A549 (cell line): ENCODE data around the gene COQ9. TPM values are rescaled to one million over a fixed set of nuclear protein-coding genes. Genes with fewer than 3 reads are reported as not detected.

Experiments
- ATAC-seq, 2 experiments: fragments of 200-7000 bp in 1 of 2; fragments of >200 bp in 1 of 2; cut with Nextera tagmentation in 1 of 2; cut with Tn5 transposase in 1 of 2; 3 replicates each; pipeline versions ENCODE4 v1.8.0 to v1.9.1; 2018 to 2020; ENCODE audit warnings: mild to moderate bottlenecking in 1 of 2, moderate library complexity in 1 of 2
- CTCF ChIA-PET: fragments of 300-600 bp; sonication (Branson Sonifier 250); formaldehyde crosslinking; extraction: SDS; loops from one replicate; lab custom pipeline; 2021; ENCODE audit warnings: antibody characterized with exemption, inconsistent platforms; lab: Yijun Ruan, JAX
- POLR2A ChIA-PET: fragments of 350-600 bp; formaldehyde crosslinking; extraction: SDS; loops from one replicate; lab custom pipeline; 2021; ENCODE audit warnings: antibody characterized with exemption, inconsistent platforms; lab: Yijun Ruan, JAX
- DNase-seq, 2 experiments: peaks; one replicate each; pipeline versions ENCODE4 v3.0.0 to v3.0.0-alpha.2; 2011 to 2016; ENCODE audit warnings: low read depth in 1 of 2, low spot score in 1 of 2
- FAIRE-seq: peaks from 2 replicates; lab custom pipeline; 2011; peaks lifted over from hg19 to GRCh38; lab: Jason Lieb, UNC
- H3K27ac ChIP-seq, 2 experiments: fragments of >200 bp; sonication (Bioruptor Twin); formaldehyde crosslinking; 3 replicates each; pipeline ENCODE4 v1.5.1; 2016 to 2017
- H3K4me1 ChIP-seq: fragments of >200 bp; sonication (Bioruptor Twin); formaldehyde crosslinking; 3 replicates; pipeline ENCODE4 v1.6.1; 2016
- H3K4me2 ChIP-seq: fragments of >200 bp; sonication (Bioruptor Twin); formaldehyde crosslinking; 3 replicates; pipeline ENCODE4 v1.6.1; 2016
- H3K4me3 ChIP-seq: fragments of >200 bp; sonication (Bioruptor Twin); formaldehyde crosslinking; 3 replicates; pipeline ENCODE4 v1.5.1; 2016
- H3K9me3 ChIP-seq: fragments of >200 bp; sonication (Bioruptor Twin); formaldehyde crosslinking; 3 replicates; pipeline ENCODE4 v1.6.1; 2016
- BCL3 ChIP-seq: fragments of >200 bp; sonication (Bioruptor Twin); formaldehyde crosslinking; IDR thresholded peaks from 3 replicates; pipeline ENCODE4 v1.6.1; 2016
- BHLHE40 ChIP-seq: IDR thresholded peaks from 2 replicates; pipeline ENCODE4 v1.6.1; 2012; ENCODE audit warnings: low read depth, low read length, inconsistent platforms
- CBX2 ChIP-seq: fragments of 200-600 bp; sonication (generic); IDR thresholded peaks from 2 replicates; pipeline ENCODE4 v1.6.1; 2016; ENCODE audit warnings: low read depth, mild to moderate bottlenecking, borderline replicate concordance
- CEBPB ChIP-seq, 2 experiments: fragments of >200 bp in 1 of 2; sonication (Bioruptor Twin) in 1 of 2; formaldehyde crosslinking in 1 of 2; IDR thresholded peaks; 2 replicates each; pipeline ENCODE4 v1.6.1; 2012 to 2016
- E2F6 ChIP-seq: IDR thresholded peaks from 2 replicates; pipeline ENCODE4 v1.6.1; 2012; ENCODE audit warnings: low read depth, borderline replicate concordance
- EHMT2 ChIP-seq: fragments of 200-600 bp; sonication (generic); IDR thresholded peaks from 2 replicates; pipeline ENCODE4 v1.6.1; 2016; ENCODE audit warnings: antibody characterized with exemption, low read depth, mild to moderate bottlenecking, moderate library complexity
- ELK1 ChIP-seq: fragments of 150-350 bp; IDR thresholded peaks from 2 replicates; pipeline ENCODE4 v1.6.1; 2014; ENCODE audit warnings: low read depth, mild to moderate bottlenecking, low read length
- FOSB ChIP-seq: fragments of 250-450 bp; sonication (Bioruptor Pico); IDR thresholded peaks from 2 replicates; pipeline ENCODE4 v1.5.0; 2020; ENCODE audit warnings: mild to moderate bottlenecking, moderate library complexity
- FOSL2 ChIP-seq, 2 experiments: fragments of 450-650 bp in 1 of 2; fragments of >200 bp in 1 of 2; sonication (Bioruptor Twin) in 1 of 2; formaldehyde crosslinking; IDR thresholded peaks; 2 replicates each; pipeline versions ENCODE4 v1.5.0 to v1.6.1; 2016 to 2020; ENCODE audit warnings: mild to moderate bottlenecking in 1 of 2, moderate library complexity in 1 of 2
- GATA3 ChIP-seq: IDR thresholded peaks from 2 replicates; pipeline ENCODE4 v1.6.1; 2012; ENCODE audit warnings: borderline replicate concordance
- HOXA7 ChIP-seq: fragments of 250-450 bp; sonication (Bioruptor Pico); IDR thresholded peaks from 2 replicates; pipeline ENCODE4 v1.5.0; 2020; ENCODE audit warnings: mild to moderate bottlenecking, moderate library complexity
- HOXB13 ChIP-seq: fragments of 250-450 bp; sonication (Bioruptor Pico); IDR thresholded peaks from 2 replicates; pipeline ENCODE4 v1.5.0; 2020; ENCODE audit warnings: low read depth, mild to moderate bottlenecking, moderate library complexity
- HOXB5 ChIP-seq: fragments of 250-450 bp; sonication (Bioruptor Pico); IDR thresholded peaks from 2 replicates; pipeline ENCODE4 v1.5.0; 2020; ENCODE audit warnings: mild to moderate bottlenecking, moderate library complexity
- MAZ ChIP-seq: fragments of 150-350 bp; IDR thresholded peaks from 2 replicates; pipeline ENCODE4 v1.6.1; 2014; ENCODE audit warnings: antibody characterized with exemption, low read depth, low read length, borderline replicate concordance
- MYC ChIP-seq: IDR thresholded peaks from 2 replicates; pipeline ENCODE4 v1.6.1; 2012; ENCODE audit warnings: mild to moderate bottlenecking, inconsistent platforms, low read length, improper control_type of control experiment, borderline replicate concordance
- NFE2L2 ChIP-seq: fragments of 150-350 bp; conservative IDR thresholded peaks from 2 replicates; pipeline ENCODE4 v1.6.1; 2014; ENCODE audit warnings: low read length
- PHF8 ChIP-seq: fragments of 200-600 bp; sonication (generic); IDR thresholded peaks from 2 replicates; pipeline ENCODE4 v1.6.1; 2016; ENCODE audit warnings: low read depth, mild to moderate bottlenecking, antibody characterized with exemption, moderate library complexity, borderline replicate concordance
- POLR2AphosphoS2 ChIP-seq: conservative IDR thresholded peaks from 2 replicates; pipeline ENCODE4 v1.6.1; 2012; ENCODE audit warnings: low read length, improper control_type of control experiment, inconsistent platforms
- RAD21 ChIP-seq, 2 experiments: fragments of >200 bp in 1 of 2; sonication (Bioruptor Twin) in 1 of 2; formaldehyde crosslinking in 1 of 2; IDR thresholded peaks in 1 of 2; conservative IDR thresholded peaks in 1 of 2; 2 replicates in 1 of 2; 3 replicates in 1 of 2; pipeline ENCODE4 v1.6.1; 2012 to 2018; ENCODE audit warnings: inconsistent platforms in 1 of 2
- RNF2 ChIP-seq: fragments of 200-600 bp; sonication (generic); IDR thresholded peaks from 2 replicates; pipeline ENCODE4 v1.6.1; 2016; ENCODE audit warnings: low read depth, mild to moderate bottlenecking, antibody characterized with exemption, moderate library complexity, borderline replicate concordance
- SREBF2 ChIP-seq: fragments of 450-650 bp; IDR thresholded peaks from 2 replicates; pipeline ENCODE4 v1.6.1; 2014; ENCODE audit warnings: mild to moderate bottlenecking, moderate library complexity
- TP53 ChIP-seq: fragments of 250-450 bp; sonication (Bioruptor Pico); IDR thresholded peaks from 2 replicates; pipeline ENCODE4 v1.5.0; 2021; ENCODE audit warnings: mild to moderate bottlenecking, moderate library complexity
- ZFP36 ChIP-seq: fragments of 450-650 bp; IDR thresholded peaks from 2 replicates; pipeline ENCODE4 v1.6.1; 2014; ENCODE audit warnings: borderline replicate concordance; ENCODE audit not compliant: partially characterized antibody
- ZSCAN20 ChIP-seq: fragments of 250-450 bp; sonication (Bioruptor Pico); IDR thresholded peaks from 2 replicates; pipeline ENCODE4 v1.8.0; 2022; ENCODE audit warnings: mild to moderate bottlenecking, moderate library complexity
- WGBS: methylation state at CpG from one replicate; pipeline ENCODE4 v1.1.6; 2017; ENCODE audit errors: missing lambda C conversion rate; 5-methylcytosine and 5-hydroxymethylcytosine counted together
- polyA plus RNA-seq, 4 experiments: library from polyadenylated mRNA; depleted of rRNA in 3 of 4; stranded (reverse); fragments of >200 nt; fragmentation: RNase III in 1 of 4; extraction: RNeasy Plus Mini Kit Qiagen cat#74134 plus additional on column Dnase treatment in 1 of 4; gene quantifications; 2 replicates in 3 of 4; 3 replicates in 1 of 4; pipeline ENCODE4 v1.2.3, GENCODE V29; 2011 to 2017
- TF ChIP-seq, protein P1 (sequence below): IDR thresholded peaks from 2 replicates; pipeline ENCODE4 v1.6.1; 2012
- TF ChIP-seq, protein P2 (sequence below): fragments of >200 bp; sonication (Bioruptor Twin); formaldehyde crosslinking; IDR thresholded peaks from 2 replicates; pipeline ENCODE4 v1.6.1; 2016
- TF ChIP-seq, protein P3 (sequence below): fragments of 450-650 bp; IDR thresholded peaks from 2 replicates; pipeline ENCODE4 v1.6.1; 2014; ENCODE audit warnings: antibody characterized with exemption

The COQ9 gene
- polyA plus RNA-seq, 2 of the 4 experiments (the other 2 are of a cell fraction), result 47.2 to 109 TPM

- POLR2A ChIA-PET, result no interaction called here
- 85% methylated on average over 5 of the region's 5 CpGs for WGBS
These were observed 16.3 kb upstream of the COQ9 start for GRCh38 chr16:57430955-57431354.

GRCh38 chr16:57432505-57432904 lies 14.8 kb upstream of the COQ9 start:
- no peak for ATAC-seq
- no peak overlapping the region for H3K4me2 ChIP-seq
- no peaks in the 10 kb centered on the region for H3K4me1 ChIP-seq
- 91% methylated on average over 2 of the region's 2 CpGs for WGBS
- no peak overlapping the region for H3K4me3 ChIP-seq
- no peak for FAIRE-seq
- DNase-seq, result no peak
- CTCF ChIA-PET, result interaction anchor here (0.7 to 6.3 kb wide), 11 partner anchors 9 to 133 kb away, joined by 3 to 109 read pairs (median 3); partner anchors contain the start of gene POLR2C
- no peak overlapping the region for H3K27ac ChIP-seq
- no peaks in the 10 kb centered on the region for H3K9me3 ChIP-seq
- POLR2A ChIA-PET, result interaction anchor here (1.3 kb wide), 1 partner anchor 15 kb away, joined by 4 read pairs; the partner anchor contains the start of genes CIAPIN1 and COQ9
- no peak for TF ChIP-seq TP53
- TF ChIP-seq FOSL2 (IDR thresholded peaks at IDR 0.05), result no peak
- no peak for TF ChIP-seq FOSL2 (CRISPR knock-in tag; IDR thresholded peaks at IDR 0.05)
- no peak for TF ChIP-seq ELK1
- TF ChIP-seq HOXB5 (CRISPR knock-in tag), result no peak
- no peak for TF ChIP-seq CEBPB (IDR thresholded peaks at IDR 0.05)
- no peak for TF ChIP-seq ZFP36
- TF ChIP-seq BCL3, result no peak
- TF ChIP-seq SREBF2, result no peak
- no peak for TF ChIP-seq CBX2
- TF ChIP-seq ZSCAN20 (CRISPR knock-in tag), result no peak
- no peak for TF ChIP-seq HOXA7 (CRISPR knock-in tag)
- no peak for TF ChIP-seq RAD21 (conservative IDR thresholded peaks at IDR 0.05 in 1 of 2, IDR thresholded peaks at IDR 0.05 in 1 of 2)
- no peak for TF ChIP-seq POLR2AphosphoS2
- TF ChIP-seq E2F6, result no peak

More at GRCh38 chr16:57430955-57431354, 16.3 kb upstream of the COQ9 start:
- Histone ChIP-seq H3K4me2 (no peak overlapping the region), H3K4me3 (no peak overlapping the region), H3K9me3 (no peaks in the 10 kb centered on the region), H3K4me1 (no peaks in the 10 kb centered on the region), H3K27ac (no peak overlapping the region)
- DNase-seq (no peak), ATAC-seq (no peak), FAIRE-seq (no peak)
- CTCF ChIA-PET, result interaction anchor here (0.6 to 6.3 kb wide), 10 partner anchors 11 to 145 kb away, joined by 3 to 109 read pairs (median 4); no protein-coding TSS in a partner anchor
- TF ChIP-seq, protein P1, sequence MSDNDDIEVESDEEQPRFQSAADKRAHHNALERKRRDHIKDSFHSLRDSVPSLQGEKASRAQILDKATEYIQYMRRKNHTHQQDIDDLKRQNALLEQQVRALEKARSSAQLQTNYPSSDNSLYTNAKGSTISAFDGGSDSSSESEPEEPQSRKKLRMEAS, result no peak
- no peak for TF ChIP-seq ELK1
- TF ChIP-seq MYC, result no peak
- no peak for TF ChIP-seq POLR2AphosphoS2
- TF ChIP-seq, protein P2, sequence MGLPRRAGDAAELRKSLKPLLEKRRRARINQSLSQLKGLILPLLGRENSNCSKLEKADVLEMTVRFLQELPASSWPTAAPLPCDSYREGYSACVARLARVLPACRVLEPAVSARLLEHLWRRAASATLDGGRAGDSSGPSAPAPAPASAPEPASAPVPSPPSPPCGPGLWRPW, result no peak
- no peak for TF ChIP-seq TP53
- no peak for TF ChIP-seq ZSCAN20 (CRISPR knock-in tag)
- TF ChIP-seq MAZ, result no peak
- no peak for TF ChIP-seq BHLHE40
- no peak for TF ChIP-seq CEBPB (IDR thresholded peaks at IDR 0.05)
- TF ChIP-seq EHMT2, result no peak
- TF ChIP-seq HOXB13, result no peak
- TF ChIP-seq NFE2L2, result no peak
- TF ChIP-seq, protein P3, sequence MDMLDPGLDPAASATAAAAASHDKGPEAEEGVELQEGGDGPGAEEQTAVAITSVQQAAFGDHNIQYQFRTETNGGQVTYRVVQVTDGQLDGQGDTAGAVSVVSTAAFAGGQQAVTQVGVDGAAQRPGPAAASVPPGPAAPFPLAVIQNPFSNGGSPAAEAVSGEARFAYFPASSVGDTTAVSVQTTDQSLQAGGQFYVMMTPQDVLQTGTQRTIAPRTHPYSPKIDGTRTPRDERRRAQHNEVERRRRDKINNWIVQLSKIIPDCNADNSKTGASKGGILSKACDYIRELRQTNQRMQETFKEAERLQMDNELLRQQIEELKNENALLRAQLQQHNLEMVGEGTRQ, result no peak
- TF ChIP-seq BCL3, result no peak
- TF ChIP-seq FOSB, result no peak
- TF ChIP-seq GATA3, result no peak
- TF ChIP-seq PHF8, result no peak
- TF ChIP-seq E2F6, result no peak
- TF ChIP-seq RNF2, result no peak
